ENCODE data around the gene NKG7.

NKG7 gene

DNA sequence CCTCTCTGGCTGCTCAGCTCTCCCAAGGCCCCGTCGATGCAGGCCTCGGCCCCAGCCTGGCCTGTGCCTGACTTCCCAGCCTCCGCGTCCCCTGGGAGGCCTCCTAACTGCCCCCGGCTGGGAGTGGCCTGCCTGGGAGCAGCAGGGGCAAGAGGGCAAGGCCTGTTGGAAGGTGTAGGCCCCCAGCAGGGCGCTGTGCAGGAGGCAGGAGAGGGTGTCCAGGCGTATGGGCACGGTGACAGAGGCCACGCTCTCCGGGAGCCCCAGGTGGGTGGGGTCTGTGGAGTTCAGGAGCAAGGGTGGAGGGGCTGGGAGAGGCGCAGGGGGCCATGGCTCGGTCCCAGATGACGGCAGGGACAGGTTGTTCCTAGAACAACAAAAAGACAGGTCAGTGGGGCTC lies 16.7 kb upstream of the NKG7 start:
- no peak for DNase-seq

DNA sequence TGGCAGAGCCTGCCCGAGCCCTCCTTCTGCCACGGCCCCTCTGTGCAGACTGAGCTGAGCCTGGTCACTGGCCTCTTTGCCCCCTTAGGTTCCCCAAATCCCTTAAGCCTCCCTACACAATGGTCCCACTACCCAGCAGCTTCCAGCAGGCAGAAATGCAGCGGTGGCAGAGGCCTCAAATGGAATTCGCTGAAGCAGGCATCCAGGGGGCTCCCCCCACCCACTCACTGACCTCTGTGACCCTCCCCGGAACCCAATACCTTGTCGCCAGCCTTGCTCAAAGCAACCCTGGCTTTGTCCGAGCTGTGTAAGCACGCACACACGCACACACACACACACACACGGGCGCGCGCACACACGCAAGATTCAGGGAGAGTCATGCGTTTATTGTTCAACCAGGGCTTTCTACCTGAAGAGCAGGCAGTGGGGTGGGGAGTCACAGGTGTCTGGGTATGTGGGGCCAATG lies 15.5 kb upstream of the NKG7 start, which contains the start of gene LIM2:
LIM2 (minus strand) TSS at position 51 of the 466 bp plus-strand sequence. CDS start 531 bp downstream, outside the sequence.
- DNase-seq = no peak

DNA sequence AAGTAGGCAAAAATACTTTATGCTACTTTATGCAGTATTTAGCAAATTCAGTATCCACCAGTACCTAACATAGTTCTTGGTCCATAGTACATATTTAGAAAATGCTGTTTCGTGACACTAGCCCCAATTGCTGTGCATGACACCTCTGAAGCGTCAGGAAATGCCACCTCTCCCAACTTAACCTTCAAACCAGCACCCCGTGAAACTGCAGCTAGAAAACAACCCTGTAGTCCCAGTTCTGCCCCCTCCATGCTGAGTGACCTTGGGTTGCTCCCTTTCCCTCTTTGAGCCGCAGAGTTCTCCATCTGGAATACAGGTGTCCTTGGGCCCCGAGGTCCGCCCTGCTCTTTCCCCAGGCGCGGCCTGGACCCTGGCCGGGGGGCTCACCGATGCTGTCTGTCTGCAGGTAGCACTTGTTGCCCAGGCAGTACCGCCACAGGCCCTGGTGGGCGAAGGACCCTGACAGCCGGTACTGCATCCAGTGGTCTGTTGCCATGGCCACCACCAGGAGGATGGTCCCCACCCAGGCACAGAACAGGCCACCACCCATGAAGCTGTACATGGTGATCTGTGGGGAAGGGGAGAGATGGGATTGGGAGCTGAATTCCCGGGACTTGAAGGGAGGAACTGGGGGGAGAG lies 14.5 kb upstream of the NKG7 start:
- DNase-seq = no peak

GRCh38 chr19:51382004-51382403 lies 9.6 kb upstream of the NKG7 start:
- no peak for DNase-seq

- DNase-seq = no peak
Observed at GRCh38 chr19:51380379-51380778, 7.9 kb upstream of the NKG7 start.

- DNase-seq = no peak
Observed at GRCh38 chr19:51377422-51377821, 5.0 kb upstream of the NKG7 start.

- no peak for DNase-seq
Observed at GRCh38 chr19:51375504-51376221, 3.2 kb upstream of the NKG7 start.

DNA sequence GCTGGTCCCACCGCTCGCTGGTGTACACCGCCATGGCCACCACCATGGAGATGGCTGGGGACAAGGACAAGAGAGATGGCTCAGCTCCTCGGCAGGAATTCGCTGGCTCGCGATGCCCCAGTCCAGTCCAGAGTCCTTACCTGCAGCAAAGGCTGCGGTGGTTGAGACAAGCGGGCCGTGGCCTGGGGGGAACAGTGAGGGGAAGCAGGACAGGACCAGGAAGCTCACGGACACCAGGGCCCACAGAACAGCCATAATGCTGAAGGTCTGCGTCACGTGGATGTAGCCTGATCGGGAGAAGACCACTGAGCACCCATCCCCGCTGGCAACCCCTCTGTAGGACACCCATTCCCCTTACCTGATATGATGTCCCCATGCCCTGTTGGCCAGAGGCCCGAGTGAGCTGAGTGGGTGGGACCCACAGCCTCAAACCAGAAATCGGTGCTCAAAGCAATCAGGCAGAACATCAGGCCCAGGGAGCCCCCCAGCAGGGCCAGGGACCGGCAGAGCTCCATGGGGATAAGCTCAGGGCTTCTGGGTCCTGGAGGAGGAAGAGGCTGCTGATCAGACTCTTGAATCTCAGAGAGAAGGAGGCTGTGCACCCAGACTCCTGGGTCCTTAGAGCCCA lies 319 bp downstream of the NKG7 start:
- no peak for DNase-seq

DNA sequence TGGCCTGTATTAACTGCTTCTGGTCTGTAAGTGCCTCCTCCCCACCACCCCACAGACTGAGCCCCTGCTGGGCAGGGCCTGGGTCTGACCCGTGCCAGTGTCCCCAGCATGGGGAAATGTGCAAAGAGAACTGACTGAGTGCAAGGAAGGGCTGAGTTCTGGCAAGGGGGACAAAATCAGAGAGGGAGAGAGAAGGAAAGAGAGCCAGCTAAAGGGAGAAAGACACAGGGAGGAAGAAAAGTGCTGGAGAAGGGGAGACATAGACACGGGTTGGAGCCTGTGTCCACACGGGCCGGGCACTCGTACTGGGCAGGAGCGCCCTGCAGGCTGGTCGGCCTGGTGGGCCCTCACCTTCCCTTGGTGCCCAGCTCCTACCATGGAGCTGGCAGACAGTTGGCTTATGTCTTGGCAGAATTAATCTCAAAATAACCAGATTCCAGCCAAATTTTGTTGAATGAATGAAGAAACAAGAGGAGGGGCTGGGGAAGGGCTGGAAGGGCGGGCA lies 1.2 kb downstream of the NKG7 start:
- DNase-seq = no peak

DNA sequence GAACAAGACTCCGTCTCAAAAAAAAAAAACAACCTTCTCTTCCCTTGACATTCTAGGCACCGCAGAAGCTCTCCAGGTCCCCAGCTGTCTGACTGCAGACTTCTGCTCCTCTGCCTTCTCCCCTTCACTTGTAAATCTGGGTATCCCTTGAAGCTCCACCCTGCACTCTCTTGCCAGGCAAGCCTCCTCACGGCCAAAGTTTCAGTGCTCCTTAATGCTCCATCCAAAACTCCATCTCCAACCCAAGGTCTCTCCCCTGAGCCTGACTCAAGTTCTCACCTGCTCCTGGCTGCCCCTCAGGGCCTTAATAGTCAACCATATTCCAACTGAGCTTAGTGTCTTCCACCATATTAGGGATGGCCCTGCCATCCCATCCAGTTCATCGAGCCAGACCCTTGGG lies 2.2 kb downstream of the NKG7 start:
- DNase-seq = no peak

GRCh38 chr19:51368366-51369282 lies 3.8 kb downstream of the NKG7 start, which contains the start of gene CLDND2:
Gene CLDND2, minus strand, starts transcription at chr19:51369003. Its CDS starts 426 bp downstream, at chr19:51368577.
- no peak for DNase-seq

GRCh38 chr19:51367565-51368365 lies 4.7 kb downstream of the NKG7 start:
- peak; percentile 90 for DNase-seq

DNA sequence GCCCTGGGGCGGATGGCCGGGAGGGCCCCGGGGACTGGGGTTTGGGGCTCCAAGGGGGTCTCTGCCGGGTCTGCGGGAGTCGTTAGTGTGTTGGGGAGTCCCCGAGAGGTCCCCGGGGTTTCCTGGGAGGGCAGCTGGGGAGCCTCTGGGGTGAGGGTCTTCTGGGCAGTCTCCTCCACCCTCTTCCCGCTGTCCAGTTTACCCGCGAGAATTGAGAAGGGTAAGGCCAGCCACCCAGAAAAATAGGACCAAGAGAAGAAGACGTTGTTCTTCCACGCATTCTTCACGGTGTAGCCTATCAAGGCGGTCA lies 5.2 kb downstream of the NKG7 start:
- no peak for DNase-seq

GRCh38 chr19:51366389-51367254 lies 5.8 kb downstream of the NKG7 start:
- peak; percentile 94 for DNase-seq

GRCh38 chr19:51365965-51366388 lies 6.5 kb downstream of the NKG7 start, which contains the start of gene ETFB:
Gene ETFB, minus strand, starts transcription at chr19:51366388. Its CDS starts 62 bp downstream, at chr19:51366326.
- DNase-seq = no peak

GRCh38 chr19:51365211-51365964 lies 7.1 kb downstream of the NKG7 start:
- no peak for DNase-seq

- DNase-seq = no peak
Observed at GRCh38 chr19:51364200-51365106, 8.0 kb downstream of the NKG7 start.

DNA sequence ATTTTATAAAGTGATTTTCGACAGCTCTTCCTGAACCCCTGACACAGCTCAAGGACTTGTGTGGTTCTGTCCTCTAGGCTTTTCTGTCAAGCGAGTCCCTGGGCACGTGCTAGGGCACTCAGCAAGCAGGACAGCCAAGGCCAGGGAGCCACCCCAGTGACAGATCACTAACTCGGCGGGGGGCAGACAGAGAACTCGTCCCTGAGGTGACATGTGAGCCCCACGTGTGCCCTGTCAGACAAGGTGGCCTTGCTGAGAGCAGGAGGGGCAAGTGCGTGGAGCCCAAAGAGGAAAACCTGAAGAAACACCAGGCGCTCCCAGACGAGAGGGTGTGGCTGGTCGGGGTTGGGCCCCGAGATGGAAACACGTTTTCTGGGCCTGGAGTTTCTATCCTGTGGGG lies 11.2 kb downstream of the NKG7 start:
- no peak for DNase-seq

- no peak for DNase-seq
Observed at GRCh38 chr19:51359294-51359693, 13.2 kb downstream of the NKG7 start.

All from DMS153 (cell line).